ENCODE measurements around the gene NMUR1.
"Not testable (repeated sequence)": the region's sequence is repeated elsewhere in the genome, so short reads cannot be mapped to it uniquely, and the experiment has no call there.

NMUR1 gene
- total RNA-seq: 0 reads per million in 3 experiments

GRCh38 chr2:231530099-231531011 lies at the start of gene NMUR1:
TSS of gene NMUR1 (minus strand) at chr2:231530445. CDS start at chr2:231530361, 84 bp downstream.
- DNase-seq: peak; percentile 65

- DNase-seq: no peak
These were observed 49.3 kb upstream of the NMUR1 start for GRCh38 chr2:231579560-231579959.

GRCh38 chr2:231578655-231579054 lies 48.4 kb upstream of the NMUR1 start:
- not testable (repeated sequence) for DNase-seq

- no peak for DNase-seq
These were observed 46.2 kb upstream of the NMUR1 start for GRCh38 chr2:231576465-231576864.

- no peak for DNase-seq
These were observed 45.5 kb upstream of the NMUR1 start for GRCh38 chr2:231575612-231576256.

- DNase-seq: no peak
These were observed 43.6 kb upstream of the NMUR1 start for GRCh38 chr2:231573698-231574421.

GRCh38 chr2:231573096-231573495 lies 42.9 kb upstream of the NMUR1 start:
- DNase-seq: no peak

- DNase-seq: no peak
These were observed 41.5 kb upstream of the NMUR1 start for GRCh38 chr2:231571661-231572191.

GRCh38 chr2:231570915-231571314 lies 40.7 kb upstream of the NMUR1 start:
- not testable (repeated sequence) for DNase-seq

GRCh38 chr2:231568785-231569435 lies 38.7 kb upstream of the NMUR1 start:
- no peak for DNase-seq

- DNase-seq: no peak
These were observed 38.0 kb upstream of the NMUR1 start for GRCh38 chr2:231568098-231568784.

- DNase-seq: no peak
These were observed 36.9 kb upstream of the NMUR1 start for GRCh38 chr2:231567159-231567558.

GRCh38 chr2:231565887-231566594 lies 35.8 kb upstream of the NMUR1 start:
- DNase-seq: no peak

GRCh38 chr2:231563378-231563961 lies 33.2 kb upstream of the NMUR1 start:
- no peak for DNase-seq

GRCh38 chr2:231557571-231558217 lies 27.4 kb upstream of the NMUR1 start:
- DNase-seq: peak; percentile 72

- DNase-seq: no peak
These were observed 26.7 kb upstream of the NMUR1 start for GRCh38 chr2:231556981-231557380.

GRCh38 chr2:231556496-231556895 lies 26.3 kb upstream of the NMUR1 start:
- DNase-seq: not testable (repeated sequence)

GRCh38 chr2:231554748-231555545 lies 24.7 kb upstream of the NMUR1 start:
- DNase-seq: no peak

- no peak for DNase-seq
These were observed 24.1 kb upstream of the NMUR1 start for GRCh38 chr2:231554327-231554726.
